HG03064 (cell line): ENCODE results near the gene RASL12.
A peak's percentile ranks its signal among the peaks of the same experiment; 100 is the strongest.
"Not testable (repeated sequence)": the region's sequence is repeated elsewhere in the genome, so short reads cannot be mapped to it uniquely, and the experiment has no call there.

Source experiments
- ATAC-seq: cut with Tn5 transposase; IDR thresholded peaks from one replicate; pipeline ENCODE4 v1.9.1; 2021; ENCODE audit warnings: low read depth; ENCODE audit not compliant: unreplicated experiment

RASL12 gene

GRCh38 chr15:65057549-65057940 lies 10.2 kb downstream of the RASL12 start:
- no peak for ATAC-seq

- no peak for ATAC-seq
These were observed 10.8 kb downstream of the RASL12 start for GRCh38 chr15:65056868-65057548.

- no peak for ATAC-seq
These were observed 11.7 kb downstream of the RASL12 start for GRCh38 chr15:65056106-65056505.

- ATAC-seq = no peak
These were observed 12.5 kb downstream of the RASL12 start for GRCh38 chr15:65055201-65055870.

GRCh38 chr15:65054333-65055200 lies 13.2 kb downstream of the RASL12 start:
- no peak for ATAC-seq

GRCh38 chr15:65052956-65053355 lies 14.8 kb downstream of the RASL12 start:
- no peak for ATAC-seq

- ATAC-seq = no peak
These were observed 16.5 kb downstream of the RASL12 start for GRCh38 chr15:65051266-65051665.

GRCh38 chr15:65050270-65050669 lies 17.5 kb downstream of the RASL12 start:
- ATAC-seq = no peak

- ATAC-seq = peak; percentile 68
These were observed 18.4 kb downstream of the RASL12 start for GRCh38 chr15:65049418-65049840.

GRCh38 chr15:65048241-65048640 lies 19.6 kb downstream of the RASL12 start:
- no peak for ATAC-seq

GRCh38 chr15:65044724-65045481 lies 22.9 kb downstream of the RASL12 start, which contains the start of gene SLC51B:
TSS of gene SLC51B (plus strand) at chr15:65045387. CDS start at chr15:65050005, 4,618 bp downstream.
- ATAC-seq = no peak

GRCh38 chr15:65044218-65044617 lies 23.6 kb downstream of the RASL12 start:
- ATAC-seq = not testable (repeated sequence)

- ATAC-seq = no peak
These were observed 24.9 kb downstream of the RASL12 start for GRCh38 chr15:65042776-65043327.

GRCh38 chr15:65041787-65042186 lies 26.0 kb downstream of the RASL12 start:
- no peak for ATAC-seq

GRCh38 chr15:65040461-65040860 lies 27.3 kb downstream of the RASL12 start:
- ATAC-seq = no peak

GRCh38 chr15:65038836-65039235 lies 29.0 kb downstream of the RASL12 start:
- ATAC-seq = no peak

GRCh38 chr15:65038428-65038827 lies 29.4 kb downstream of the RASL12 start:
- ATAC-seq = no peak

GRCh38 chr15:65037309-65037708 lies 30.5 kb downstream of the RASL12 start:
- ATAC-seq = no peak

GRCh38 chr15:65034719-65035118 lies 33.1 kb downstream of the RASL12 start:
- no peak for ATAC-seq

GRCh38 chr15:65033659-65034269 lies 34.0 kb downstream of the RASL12 start:
- no peak for ATAC-seq
